ENCODE measurements around the gene MBD5. TPM values are rescaled to one million over a fixed set of nuclear protein-coding genes. Genes with fewer than 3 reads are reported as not detected.

Gene MBD5
- total and polyA plus RNA-seq, 2 donors: 13.3 to 13.4 TPM

DNA sequence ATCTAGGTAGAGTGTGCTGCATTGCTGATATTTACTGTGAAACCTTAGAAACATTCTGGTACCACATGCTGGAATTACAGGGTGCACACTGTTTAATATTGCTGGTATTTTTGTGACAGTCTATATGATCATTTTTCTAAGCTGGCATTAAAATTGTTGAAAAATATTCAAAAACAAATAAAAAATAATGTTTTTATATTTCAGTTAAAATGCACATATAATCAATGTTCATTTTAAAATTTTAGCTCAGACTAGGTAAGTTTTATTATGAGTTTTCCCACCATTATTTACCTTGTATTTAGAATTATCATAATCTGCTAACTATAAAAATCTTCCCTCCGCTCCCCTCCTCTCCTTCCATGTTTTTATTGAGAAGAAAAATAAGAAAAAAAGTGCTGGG, 339.8 kb downstream of the MBD5 start:
- H3K27me3 ChIP-seq (ENCODE audit: control insufficient read depth in 2 of 2, insufficient read depth in 1 of 2, low read length in 1 of 2): no peaks in the 10 kb centered on the region
- DNase-seq (ENCODE audit: low read depth in 6 of 9, low spot score in 9 of 9): no peak
- H3K36me3 ChIP-seq (ENCODE audit: control insufficient read depth in 2 of 2, insufficient read depth in 2 of 2, low read length in 1 of 2): no peaks in the 10 kb centered on the region
- no peaks in the 10 kb centered on the region for H3K4me1 ChIP-seq (ENCODE audit: control insufficient read depth in 2 of 2, insufficient read depth in 2 of 2, low read length in 2 of 2)
- H3K27ac ChIP-seq (ENCODE audit: low read depth in 1 of 2, low read length in 1 of 2): no peak overlapping the region
- 98% methylated on average over 1 of the region's 1 CpG for WGBS
- H3K4me3 ChIP-seq (ENCODE audit: low read length in 2 of 2): no peak overlapping the region
- H3K9me3 ChIP-seq (ENCODE audit: control insufficient read depth in 2 of 2, insufficient read depth in 1 of 2, low read length in 1 of 2): peaks cover 0 to 5% of the 10 kb centered on the region in 2 donors

DNA sequence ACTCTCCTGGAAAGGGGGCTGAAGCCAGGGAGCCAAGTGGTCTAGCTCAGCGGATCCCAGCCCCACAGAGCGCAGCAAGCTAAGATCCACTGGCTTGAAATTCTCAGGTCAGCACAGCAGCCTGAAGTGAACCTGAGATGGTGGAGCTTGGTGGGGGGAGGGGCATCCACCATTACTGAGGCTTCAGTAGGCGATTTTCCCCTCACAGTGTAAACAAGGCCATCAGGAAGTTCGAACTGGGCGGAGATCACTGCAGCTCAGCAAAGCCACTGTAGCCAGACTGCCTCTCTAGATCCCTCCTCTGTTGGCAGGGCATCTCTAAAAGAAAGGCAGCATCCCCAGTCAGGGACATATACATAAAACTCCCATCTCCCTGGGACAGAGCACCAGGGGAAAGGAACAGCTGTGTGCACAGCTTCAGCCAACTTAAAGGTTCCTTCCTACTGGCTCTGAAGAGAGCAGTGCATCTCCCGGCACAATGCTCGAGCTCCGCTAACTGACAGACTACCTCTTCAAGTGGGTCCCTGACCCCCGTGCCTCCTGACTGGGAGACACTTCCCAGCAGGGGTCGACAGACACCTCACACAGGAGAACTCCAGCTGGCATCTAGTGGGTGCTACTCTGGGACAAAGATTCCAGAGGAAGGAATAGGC, 341.4 kb downstream of the MBD5 start:
- Histone ChIP-seq H3K27ac (ENCODE audit: low read depth in 1 of 2, low read length in 1 of 2) (no peak overlapping the region), H3K27me3 (ENCODE audit: control insufficient read depth in 2 of 2, insufficient read depth in 1 of 2, low read length in 1 of 2) (no peaks in the 10 kb centered on the region), H3K4me3 (ENCODE audit: low read length in 2 of 2) (no peak overlapping the region), H3K4me1 (ENCODE audit: control insufficient read depth in 2 of 2, insufficient read depth in 2 of 2, low read length in 2 of 2) (no peaks in the 10 kb centered on the region), H3K9me3 (ENCODE audit: control insufficient read depth in 2 of 2, insufficient read depth in 1 of 2, low read length in 1 of 2) (peaks cover 0 to 5% of the 10 kb centered on the region in 2 donors), H3K36me3 (ENCODE audit: control insufficient read depth in 2 of 2, insufficient read depth in 2 of 2, low read length in 1 of 2) (no peaks in the 10 kb centered on the region)
- WGBS: 96% methylated on average over 10 of the region's 10 CpGs
- DNase-seq (ENCODE audit: low read depth in 6 of 9, low spot score in 9 of 9): no peak

DNA sequence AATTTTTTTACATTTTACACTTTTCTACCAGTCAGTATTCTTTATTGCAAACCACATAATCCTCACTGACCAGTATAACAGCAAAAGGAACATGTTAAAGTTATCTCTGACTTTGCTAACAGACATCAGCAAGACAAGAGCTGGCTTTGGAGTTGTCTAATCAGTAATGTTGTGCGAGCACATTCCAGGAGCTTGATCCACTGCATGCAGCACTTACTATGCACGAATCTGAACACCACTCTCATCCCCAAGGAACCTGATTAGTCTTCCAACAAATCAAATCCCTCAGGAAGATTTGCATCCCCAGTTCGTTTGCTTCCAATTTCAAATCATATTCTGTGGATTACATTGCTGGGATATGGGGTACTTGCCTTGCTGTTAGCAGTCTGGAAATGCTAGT, 354.3 kb downstream of the MBD5 start:
- no peaks in the 10 kb centered on the region for H3K4me1 ChIP-seq (ENCODE audit: control insufficient read depth in 2 of 2, insufficient read depth in 2 of 2, low read length in 2 of 2)
- H3K27me3 ChIP-seq (ENCODE audit: control insufficient read depth in 2 of 2, insufficient read depth in 1 of 2, low read length in 1 of 2): no peaks in the 10 kb centered on the region
- no peak for DNase-seq (ENCODE audit: low read depth in 6 of 9, low spot score in 9 of 9)
- no peak overlapping the region for H3K4me3 ChIP-seq (ENCODE audit: low read length in 2 of 2)
- no peak overlapping the region for H3K27ac ChIP-seq (ENCODE audit: low read depth in 1 of 2, low read length in 1 of 2)
- no peaks in the 10 kb centered on the region for H3K36me3 ChIP-seq (ENCODE audit: control insufficient read depth in 2 of 2, insufficient read depth in 2 of 2, low read length in 1 of 2)
- H3K9me3 ChIP-seq (ENCODE audit: control insufficient read depth in 2 of 2, insufficient read depth in 1 of 2, low read length in 1 of 2): no peaks in the 10 kb centered on the region
- WGBS: 96% methylated on average over 3 of the region's 3 CpGs

DNA sequence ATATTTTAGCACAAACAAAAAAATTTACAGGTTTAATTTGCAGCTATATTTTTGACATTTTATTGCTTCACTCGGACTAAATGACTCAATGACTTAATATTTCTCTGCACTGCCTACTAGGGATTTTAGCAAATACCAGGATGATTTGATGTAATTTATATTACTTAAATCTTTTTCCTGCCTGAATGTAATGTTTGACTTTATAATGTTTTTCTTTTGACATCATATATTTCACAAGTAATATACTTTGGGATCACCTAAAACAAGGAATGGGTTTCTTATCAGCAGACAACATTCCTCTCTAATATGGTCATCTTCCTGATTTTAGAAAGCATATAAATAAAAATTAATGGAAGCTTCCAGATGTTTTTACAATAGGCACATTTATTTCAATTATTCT, 370.4 kb downstream of the MBD5 start:
- Histone ChIP-seq H3K9me3 (ENCODE audit: control insufficient read depth in 2 of 2, insufficient read depth in 1 of 2, low read length in 1 of 2) (no peaks in the 10 kb centered on the region), H3K27me3 (ENCODE audit: control insufficient read depth in 2 of 2, insufficient read depth in 1 of 2, low read length in 1 of 2) (no peaks in the 10 kb centered on the region), H3K36me3 (ENCODE audit: control insufficient read depth in 2 of 2, insufficient read depth in 2 of 2, low read length in 1 of 2) (no peaks in the 10 kb centered on the region), H3K4me1 (ENCODE audit: control insufficient read depth in 2 of 2, insufficient read depth in 2 of 2, low read length in 2 of 2) (no peaks in the 10 kb centered on the region), H3K27ac (ENCODE audit: low read depth in 1 of 2, low read length in 1 of 2) (no peak overlapping the region), H3K4me3 (ENCODE audit: low read length in 2 of 2) (no peak overlapping the region)
- 99% methylated on average over 1 of the region's 1 CpG for WGBS
- no peak for DNase-seq (ENCODE audit: low read depth in 6 of 9, low spot score in 9 of 9)

DNA sequence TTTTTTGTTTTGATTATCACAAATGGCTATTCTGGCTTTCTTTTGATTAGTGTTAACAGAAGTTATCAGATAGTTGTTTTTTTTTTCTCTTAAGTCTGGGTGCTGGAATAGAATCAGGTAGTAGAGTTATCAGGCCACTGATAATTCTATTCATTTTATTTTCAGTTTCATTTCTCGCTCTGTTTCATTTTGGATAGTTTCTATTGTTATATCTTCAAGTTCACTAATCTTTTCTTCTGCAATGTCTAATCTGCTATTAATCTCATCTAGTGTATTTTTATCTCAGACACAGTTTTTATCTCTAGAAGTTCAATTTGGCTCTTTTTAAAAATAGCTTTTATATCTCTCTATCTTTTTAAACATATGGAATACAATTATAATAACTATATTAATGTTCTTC, 381.9 kb downstream of the MBD5 start:
- H3K27me3 ChIP-seq (ENCODE audit: control insufficient read depth in 2 of 2, insufficient read depth in 1 of 2, low read length in 1 of 2): no peaks in the 10 kb centered on the region
- 97% methylated on average over 1 of the region's 1 CpG for WGBS
- no peaks in the 10 kb centered on the region for H3K4me1 ChIP-seq (ENCODE audit: control insufficient read depth in 2 of 2, insufficient read depth in 2 of 2, low read length in 2 of 2)
- no peaks in the 10 kb centered on the region for H3K36me3 ChIP-seq (ENCODE audit: control insufficient read depth in 2 of 2, insufficient read depth in 2 of 2, low read length in 1 of 2)
- no peak overlapping the region for H3K27ac ChIP-seq (ENCODE audit: low read depth in 1 of 2, low read length in 1 of 2)
- DNase-seq (ENCODE audit: low read depth in 6 of 9, low spot score in 9 of 9): no peak
- no peaks in the 10 kb centered on the region for H3K9me3 ChIP-seq (ENCODE audit: control insufficient read depth in 2 of 2, insufficient read depth in 1 of 2, low read length in 1 of 2)
- no peak overlapping the region for H3K4me3 ChIP-seq (ENCODE audit: low read length in 2 of 2)

DNA sequence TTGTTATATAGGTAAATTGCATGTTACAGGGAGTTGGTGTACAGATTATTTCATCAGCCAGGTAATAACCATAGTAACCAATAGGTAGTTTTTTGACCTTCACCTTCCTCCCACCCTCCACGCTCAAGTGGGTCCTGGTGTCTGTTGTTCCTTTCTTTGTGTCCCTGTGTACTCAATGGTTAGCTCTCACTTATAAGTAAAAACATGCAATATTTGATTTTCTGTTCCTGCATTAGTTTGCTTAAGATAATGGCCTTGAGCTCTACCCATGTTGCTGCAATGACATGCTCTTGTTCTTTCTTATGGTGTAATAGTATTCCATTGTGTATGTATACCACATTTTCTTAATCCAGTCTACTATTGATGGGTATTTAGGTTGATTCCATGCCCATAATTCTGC, 390.0 kb downstream of the MBD5 start:
- no peak for DNase-seq (ENCODE audit: low read depth in 6 of 9, low spot score in 9 of 9)
- Histone ChIP-seq H3K27ac (ENCODE audit: low read depth in 1 of 2, low read length in 1 of 2) (no peak overlapping the region), H3K27me3 (ENCODE audit: control insufficient read depth in 2 of 2, insufficient read depth in 1 of 2, low read length in 1 of 2) (no peaks in the 10 kb centered on the region), H3K4me3 (ENCODE audit: low read length in 2 of 2) (no peak overlapping the region), H3K9me3 (ENCODE audit: control insufficient read depth in 2 of 2, insufficient read depth in 1 of 2, low read length in 1 of 2) (no peaks in the 10 kb centered on the region), H3K36me3 (ENCODE audit: control insufficient read depth in 2 of 2, insufficient read depth in 2 of 2, low read length in 1 of 2) (no peaks in the 10 kb centered on the region), H3K4me1 (ENCODE audit: control insufficient read depth in 2 of 2, insufficient read depth in 2 of 2, low read length in 2 of 2) (no peaks in the 10 kb centered on the region)
- WGBS: 100% methylated on average over 1 of the region's 1 CpG

DNA sequence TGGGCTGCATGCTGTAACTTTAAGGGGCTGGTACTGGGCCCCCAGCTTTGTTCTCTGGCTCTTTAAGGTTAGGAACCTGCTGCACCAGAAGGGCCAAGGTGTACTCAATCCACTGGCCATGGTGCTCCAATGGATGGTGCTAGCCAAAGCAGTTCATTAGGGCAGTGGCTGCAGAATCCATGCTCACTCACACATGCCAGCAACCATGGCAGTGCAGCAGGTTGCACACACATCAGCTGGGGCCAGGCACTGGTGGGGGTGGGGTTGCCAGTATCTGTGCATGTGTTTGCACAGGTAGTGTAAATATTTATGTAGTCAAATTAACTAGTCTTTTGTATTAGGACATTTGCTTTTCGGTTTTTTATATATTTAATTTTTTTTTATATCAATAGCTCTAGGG, 395.4 kb downstream of the MBD5 start:
- Histone ChIP-seq H3K4me1 (ENCODE audit: control insufficient read depth in 2 of 2, insufficient read depth in 2 of 2, low read length in 2 of 2) (no peaks in the 10 kb centered on the region), H3K36me3 (ENCODE audit: control insufficient read depth in 2 of 2, insufficient read depth in 2 of 2, low read length in 1 of 2) (no peaks in the 10 kb centered on the region), H3K27me3 (ENCODE audit: control insufficient read depth in 2 of 2, insufficient read depth in 1 of 2, low read length in 1 of 2) (no peaks in the 10 kb centered on the region), H3K9me3 (ENCODE audit: control insufficient read depth in 2 of 2, insufficient read depth in 1 of 2, low read length in 1 of 2) (peaks cover 0 to 5% of the 10 kb centered on the region in 2 donors), H3K27ac (ENCODE audit: low read depth in 1 of 2, low read length in 1 of 2) (no peak overlapping the region), H3K4me3 (ENCODE audit: low read length in 2 of 2) (no peak overlapping the region)
- WGBS: 96% methylated on average over 1 of the region's 1 CpG
- no peak for DNase-seq (ENCODE audit: low read depth in 6 of 9, low spot score in 9 of 9)

DNA sequence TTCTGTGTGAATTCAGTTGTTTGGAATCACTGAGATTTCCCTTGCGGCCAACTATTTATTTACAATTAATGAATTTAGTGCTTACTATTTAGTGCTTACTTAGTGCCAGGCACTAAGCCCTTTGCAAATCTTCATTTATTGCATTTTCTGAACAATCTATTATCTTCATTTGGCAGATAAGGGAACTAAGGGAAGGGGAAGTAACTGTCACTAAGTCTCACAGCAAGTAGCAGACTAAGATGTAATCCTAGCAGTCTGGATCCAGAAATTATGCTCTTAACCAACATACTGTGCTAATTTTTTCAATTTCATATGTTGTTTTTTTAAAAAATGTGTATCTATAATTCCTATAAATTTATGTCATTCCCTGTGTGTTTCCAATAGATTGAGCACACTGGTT, 409.2 kb downstream of the MBD5 start:
- Histone ChIP-seq H3K4me3 (ENCODE audit: low read length in 2 of 2) (no peak overlapping the region), H3K9me3 (ENCODE audit: control insufficient read depth in 2 of 2, insufficient read depth in 1 of 2, low read length in 1 of 2) (no peaks in the 10 kb centered on the region), H3K27ac (ENCODE audit: low read depth in 1 of 2, low read length in 1 of 2) (no peak overlapping the region), H3K27me3 (ENCODE audit: control insufficient read depth in 2 of 2, insufficient read depth in 1 of 2, low read length in 1 of 2) (no peaks in the 10 kb centered on the region), H3K4me1 (ENCODE audit: control insufficient read depth in 2 of 2, insufficient read depth in 2 of 2, low read length in 2 of 2) (no peaks in the 10 kb centered on the region), H3K36me3 (ENCODE audit: control insufficient read depth in 2 of 2, insufficient read depth in 2 of 2, low read length in 1 of 2) (no peaks in the 10 kb centered on the region)
- WGBS: 98% methylated on average over 1 of the region's 1 CpG
- DNase-seq (ENCODE audit: low read depth in 6 of 9, low spot score in 9 of 9): no peak

DNA sequence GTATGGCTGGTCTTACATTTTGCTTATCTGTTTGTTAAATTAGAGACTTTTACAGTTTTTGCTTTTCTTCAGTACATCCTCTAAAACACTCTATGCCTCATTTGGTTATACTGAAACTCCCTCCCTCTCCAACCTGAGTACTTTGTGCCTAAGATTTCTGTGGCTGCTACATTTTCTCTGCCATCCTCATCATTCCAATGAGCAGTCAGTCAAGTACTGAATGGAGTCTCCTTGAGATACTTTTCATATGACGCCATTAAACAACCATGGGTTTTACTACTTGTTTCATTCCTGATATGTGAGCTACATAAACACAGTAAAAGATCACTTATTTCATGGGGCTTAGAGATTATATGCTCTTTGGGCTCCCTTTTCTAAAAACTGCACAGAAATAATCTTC, 427.0 kb downstream of the MBD5 start:
- no peak overlapping the region for H3K27ac ChIP-seq (ENCODE audit: low read depth in 1 of 2, low read length in 1 of 2)
- no peak overlapping the region for H3K4me3 ChIP-seq (ENCODE audit: low read length in 2 of 2)
- H3K4me1 ChIP-seq (ENCODE audit: control insufficient read depth in 2 of 2, insufficient read depth in 2 of 2, low read length in 2 of 2): no peaks in the 10 kb centered on the region
- no peaks in the 10 kb centered on the region for H3K36me3 ChIP-seq (ENCODE audit: control insufficient read depth in 2 of 2, insufficient read depth in 2 of 2, low read length in 1 of 2)
- no peaks in the 10 kb centered on the region for H3K27me3 ChIP-seq (ENCODE audit: control insufficient read depth in 2 of 2, insufficient read depth in 1 of 2, low read length in 1 of 2)
- H3K9me3 ChIP-seq (ENCODE audit: control insufficient read depth in 2 of 2, insufficient read depth in 1 of 2, low read length in 1 of 2): no peaks in the 10 kb centered on the region
- 97% methylated on average over 1 of the region's 1 CpG for WGBS
- DNase-seq (ENCODE audit: low read depth in 6 of 9, low spot score in 9 of 9): no peak

DNA sequence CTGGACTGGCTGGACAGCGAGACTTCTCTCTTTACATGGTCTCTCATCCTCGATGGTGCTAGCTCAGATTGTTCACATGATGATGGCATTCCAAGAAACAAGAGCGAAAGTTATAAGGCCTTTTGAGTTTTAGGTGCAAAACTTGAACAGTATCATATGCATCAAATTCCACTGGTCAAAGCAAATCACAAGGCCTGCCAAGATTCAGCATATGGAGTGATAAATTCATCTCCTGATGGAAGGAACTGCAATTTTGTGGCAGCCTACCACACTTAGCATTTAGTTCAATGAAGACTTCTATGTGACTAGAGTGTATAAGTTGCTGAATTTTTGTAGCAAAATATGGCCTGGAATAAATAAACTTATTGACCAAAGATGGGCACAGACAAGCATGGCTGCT, 429.6 kb downstream of the MBD5 start:
- no peak overlapping the region for H3K27ac ChIP-seq (ENCODE audit: low read depth in 1 of 2, low read length in 1 of 2)
- no peak overlapping the region for H3K4me3 ChIP-seq (ENCODE audit: low read length in 2 of 2)
- no peaks in the 10 kb centered on the region for H3K4me1 ChIP-seq (ENCODE audit: control insufficient read depth in 2 of 2, insufficient read depth in 2 of 2, low read length in 2 of 2)
- no peaks in the 10 kb centered on the region for H3K36me3 ChIP-seq (ENCODE audit: control insufficient read depth in 2 of 2, insufficient read depth in 2 of 2, low read length in 1 of 2)
- WGBS: 99% methylated on average over 3 of the region's 3 CpGs
- no peaks in the 10 kb centered on the region for H3K9me3 ChIP-seq (ENCODE audit: control insufficient read depth in 2 of 2, insufficient read depth in 1 of 2, low read length in 1 of 2)
- no peak for DNase-seq (ENCODE audit: low read depth in 6 of 9, low spot score in 9 of 9)
- H3K27me3 ChIP-seq (ENCODE audit: control insufficient read depth in 2 of 2, insufficient read depth in 1 of 2, low read length in 1 of 2): no peaks in the 10 kb centered on the region
